Activated B cell treated with CpG ODN at 0.5 μM for 24 hours (primary cell): ENCODE data around the gene COL4A3. TPM values are rescaled to one million over a fixed set of nuclear protein-coding genes. Genes with fewer than 3 reads are reported as not detected.

Experiments
- ATAC-seq: fragments of 200-7000 bp; cut with Tn5 transposase; one replicate; pipeline ENCODE4 v1.10.0; 2021; ENCODE audit warnings: low read depth, mild to moderate bottlenecking, moderate library complexity
- CTCF ChIA-PET: fragments of 350-600 bp; sonication (Branson Sonifier 250); formaldehyde crosslinking; loops from one replicate; lab custom pipeline; 2021; ENCODE audit warnings: antibody characterized with exemption; lab: Charles Lee
- POLR2A ChIA-PET: fragments of 350-600 bp; sonication (Branson Sonifier 250); formaldehyde crosslinking; loops from one replicate; lab custom pipeline; 2021; ENCODE audit warnings: antibody characterized with exemption; lab: Charles Lee
- DNase-seq: peaks from one replicate; pipeline ENCODE4 v3.0.0; 2022
- H3K27ac Mint-ChIP-seq: one replicate; pipeline ENCODE4 v1.8.0; 2020; ENCODE audit warnings: mixed read lengths
- H3K27me3 Mint-ChIP-seq: one replicate; pipeline ENCODE4 v1.8.0; 2021; ENCODE audit warnings: mixed read lengths
- H3K36me3 Mint-ChIP-seq: one replicate; pipeline ENCODE4 v1.8.0; 2021; ENCODE audit warnings: low read depth, mixed read lengths
- H3K4me1 Mint-ChIP-seq: one replicate; pipeline ENCODE4 v1.8.0; 2021; ENCODE audit warnings: mixed read lengths
- H3K4me3 Mint-ChIP-seq: one replicate; pipeline ENCODE4 v1.8.0; 2020; ENCODE audit warnings: mild to moderate bottlenecking, mixed read lengths
- H3K9me3 Mint-ChIP-seq: one replicate; pipeline ENCODE4 v1.8.0; 2020; ENCODE audit warnings: mixed read lengths
- intact Hi-C: fragments of 100-400 bp; cut with micrococcal nuclease; formaldehyde crosslinking; loops from one replicate; pipeline ENCODE4 v1.15.1; 2024
- total RNA-seq: library from RNA; stranded (reverse); gene quantifications from 2 replicates; pipeline ENCODE4 v1.2.3, GENCODE V29; 2022
- TF ChIP-seq, protein P1 (sequence below): fragments of 200-600 bp; IDR thresholded peaks from one replicate; pipeline ENCODE4 v1.8.0; 2022; ENCODE audit warnings: antibody characterized with exemption, mild to moderate bottlenecking

COL4A3 gene
- total RNA-seq, 1 donor from 2014 or later, result 18.3 TPM

DNA sequence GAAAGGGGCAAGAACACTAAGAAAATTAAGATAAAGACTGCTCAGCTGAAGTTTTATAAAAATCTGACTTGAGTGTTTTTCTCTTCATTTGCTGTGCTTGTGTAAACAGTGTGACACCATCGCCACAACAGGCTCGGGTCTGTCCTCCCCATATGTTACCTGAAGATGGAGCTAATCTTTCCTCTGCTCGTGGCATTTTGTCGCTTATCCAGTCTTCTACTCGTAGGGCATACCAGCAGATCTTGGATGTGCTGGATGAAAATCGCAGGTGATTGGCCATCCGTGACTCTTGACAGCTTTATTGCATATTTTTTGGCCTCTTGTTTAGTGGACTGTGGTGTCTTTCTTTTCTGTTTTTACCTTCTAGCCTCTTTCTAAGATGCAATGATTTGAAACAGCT, 182.7 kb downstream of the COL4A3 start:
- TF ChIP-seq, protein P1, sequence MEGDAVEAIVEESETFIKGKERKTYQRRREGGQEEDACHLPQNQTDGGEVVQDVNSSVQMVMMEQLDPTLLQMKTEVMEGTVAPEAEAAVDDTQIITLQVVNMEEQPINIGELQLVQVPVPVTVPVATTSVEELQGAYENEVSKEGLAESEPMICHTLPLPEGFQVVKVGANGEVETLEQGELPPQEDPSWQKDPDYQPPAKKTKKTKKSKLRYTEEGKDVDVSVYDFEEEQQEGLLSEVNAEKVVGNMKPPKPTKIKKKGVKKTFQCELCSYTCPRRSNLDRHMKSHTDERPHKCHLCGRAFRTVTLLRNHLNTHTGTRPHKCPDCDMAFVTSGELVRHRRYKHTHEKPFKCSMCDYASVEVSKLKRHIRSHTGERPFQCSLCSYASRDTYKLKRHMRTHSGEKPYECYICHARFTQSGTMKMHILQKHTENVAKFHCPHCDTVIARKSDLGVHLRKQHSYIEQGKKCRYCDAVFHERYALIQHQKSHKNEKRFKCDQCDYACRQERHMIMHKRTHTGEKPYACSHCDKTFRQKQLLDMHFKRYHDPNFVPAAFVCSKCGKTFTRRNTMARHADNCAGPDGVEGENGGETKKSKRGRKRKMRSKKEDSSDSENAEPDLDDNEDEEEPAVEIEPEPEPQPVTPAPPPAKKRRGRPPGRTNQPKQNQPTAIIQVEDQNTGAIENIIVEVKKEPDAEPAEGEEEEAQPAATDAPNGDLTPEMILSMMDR, result no peak
- Mint-ChIP-seq H3K4me3 (no peak overlapping the region), H3K27me3 (no peaks in the 10 kb centered on the region), H3K9me3 (no peaks in the 10 kb centered on the region), H3K4me1 (peaks cover 6% of the 10 kb centered on the region), H3K27ac (no peak overlapping the region), H3K36me3 (peaks cover 58% of the 10 kb centered on the region)
- no peak for DNase-seq
- CTCF ChIA-PET, result interaction anchor here (1.8 kb wide), 1 partner anchor 419 kb away, joined by 6 read pairs; no protein-coding TSS in a partner anchor
- ATAC-seq, result no peak
- POLR2A ChIA-PET, result no interaction called here
- intact Hi-C loops, result no loop called here

- DNase-seq, result no peak
- CTCF ChIA-PET, result interaction anchor here (1.8 kb wide), 1 partner anchor 418 kb away, joined by 6 read pairs; no protein-coding TSS in a partner anchor
- TF ChIP-seq, protein P1, result no peak
- H3K4me3 Mint-ChIP-seq, result no peak overlapping the region
- intact Hi-C loops, result no loop called here
- ATAC-seq, result no peak
- peaks cover 57% of the 10 kb centered on the region for H3K36me3 Mint-ChIP-seq
- peaks cover 6% of the 10 kb centered on the region for H3K4me1 Mint-ChIP-seq
- POLR2A ChIA-PET, result no interaction called here
- H3K27ac Mint-ChIP-seq, result no peak overlapping the region
- H3K27me3 Mint-ChIP-seq, result no peaks in the 10 kb centered on the region
- H3K9me3 Mint-ChIP-seq, result no peaks in the 10 kb centered on the region
These were observed 183.9 kb downstream of the COL4A3 start for GRCh38 chr2:227348324-227348723.

DNA sequence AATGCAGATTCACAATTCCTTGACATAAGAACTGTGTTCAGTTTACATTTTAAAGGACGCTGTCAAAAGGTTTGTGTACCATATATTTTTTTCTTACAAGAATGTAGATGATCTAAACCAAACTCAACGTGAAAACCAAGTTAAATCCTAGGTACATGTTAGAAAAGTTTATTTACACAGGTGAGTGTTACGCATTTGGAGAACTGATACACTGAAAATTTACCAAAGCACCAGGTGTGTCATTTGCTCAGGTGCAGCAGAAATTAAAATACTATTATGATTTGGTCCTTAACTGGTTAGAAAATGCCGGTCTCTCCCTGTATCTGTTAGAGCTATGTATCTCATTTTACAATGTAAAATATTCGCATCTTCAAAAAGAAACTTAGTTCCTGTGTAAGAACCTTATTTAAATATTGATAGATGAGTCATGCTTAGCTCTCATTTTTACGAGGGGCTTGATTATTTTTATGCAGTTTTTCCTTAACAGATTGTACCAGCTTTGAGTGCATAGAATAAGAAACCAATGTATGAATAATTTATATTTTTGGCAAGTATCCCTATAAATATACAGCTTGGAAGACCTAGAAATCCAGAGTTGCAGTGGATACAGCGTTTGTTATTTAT, 185.7 kb downstream of the COL4A3 start:
- ChIA-PET POLR2A (no interaction called here), CTCF (interaction anchor here (0.7 kb wide), 1 partner anchor 9 kb away, joined by 3 read pairs; no protein-coding TSS in a partner anchor)
- Mint-ChIP-seq H3K4me3 (no peak overlapping the region), H3K27me3 (no peaks in the 10 kb centered on the region), H3K9me3 (no peaks in the 10 kb centered on the region), H3K4me1 (peaks cover 6% of the 10 kb centered on the region), H3K36me3 (peaks cover 58% of the 10 kb centered on the region), H3K27ac (no peak overlapping the region)
- ATAC-seq, result no peak
- TF ChIP-seq, protein P1, result no peak
- no peak for DNase-seq
- intact Hi-C loops, result no loop called here

GRCh38 chr2:227351639-227352038, 187.2 kb downstream of the COL4A3 start:
- peaks cover 6% of the 10 kb centered on the region for H3K4me1 Mint-ChIP-seq
- ATAC-seq (no peak), DNase-seq (no peak)
- CTCF ChIA-PET, result interaction anchor here (1.9 kb wide), 1 partner anchor 414 kb away, joined by 6 read pairs; no protein-coding TSS in a partner anchor
- no peak overlapping the region for H3K4me3 Mint-ChIP-seq
- intact Hi-C loops, result no loop called here
- peaks cover 58% of the 10 kb centered on the region for H3K36me3 Mint-ChIP-seq
- H3K9me3 Mint-ChIP-seq, result no peaks in the 10 kb centered on the region
- TF ChIP-seq, protein P1, result no peak
- H3K27me3 Mint-ChIP-seq, result no peaks in the 10 kb centered on the region
- H3K27ac Mint-ChIP-seq, result peak overlapping the region; percentile 35
- POLR2A ChIA-PET, result no interaction called here

DNA sequence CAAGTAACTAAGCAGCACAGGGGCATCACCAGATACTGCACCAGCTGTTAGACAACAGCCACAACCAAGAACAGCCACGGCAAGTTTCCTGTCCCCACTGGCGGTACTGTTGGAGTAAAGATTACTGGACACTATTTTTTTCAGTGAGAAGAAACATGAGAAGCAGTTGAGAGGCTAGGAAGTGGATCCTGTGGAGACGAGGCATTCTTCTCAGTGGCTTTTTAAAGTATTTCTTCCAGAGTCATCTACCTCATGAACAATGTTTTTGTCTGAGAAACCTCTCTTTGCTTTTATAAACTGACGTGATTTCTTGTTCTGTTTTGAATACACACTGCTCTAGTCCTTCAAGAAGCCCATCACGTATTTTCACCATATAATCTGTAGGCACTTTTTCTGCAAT, 195.9 kb downstream of the COL4A3 start:
- Mint-ChIP-seq H3K27me3 (no peaks in the 10 kb centered on the region), H3K4me3 (no peak overlapping the region), H3K4me1 (peaks cover 4% of the 10 kb centered on the region), H3K36me3 (peaks cover 50% of the 10 kb centered on the region), H3K9me3 (no peaks in the 10 kb centered on the region), H3K27ac (no peak overlapping the region)
- POLR2A ChIA-PET, result no interaction called here
- ATAC-seq (no peak), DNase-seq (no peak)
- intact Hi-C loops, result loop anchor here (5.0 kb wide), 2 partner anchors 102 to 187 kb away; no protein-coding TSS in a partner anchor
- TF ChIP-seq, protein P1, result no peak
- CTCF ChIA-PET, result interaction anchor here (1.0 kb wide), 1 partner anchor 406 kb away, joined by 3 read pairs; no protein-coding TSS in a partner anchor
